ENCODE results near the gene ZNF655.

DNA sequence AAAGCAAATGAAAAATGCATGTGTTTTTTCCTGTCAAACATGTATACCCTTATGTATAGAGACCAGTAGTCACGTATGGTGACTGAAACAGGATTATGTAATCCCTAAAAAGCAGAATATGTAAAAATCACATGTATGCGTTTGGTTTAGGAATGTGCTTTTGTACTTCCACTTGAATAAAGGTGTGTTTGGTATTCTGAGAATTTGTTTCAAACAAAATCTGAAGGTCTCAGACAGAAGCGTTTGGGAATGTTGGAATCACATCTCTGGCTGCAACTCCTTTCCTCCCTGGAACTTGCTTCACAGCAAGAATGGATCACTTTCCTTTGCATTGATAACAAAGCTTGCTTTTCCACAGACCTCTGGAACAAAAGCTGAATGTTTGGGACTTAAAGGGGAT lies 17.8 kb downstream of the ZNF655 start:
- TF ChIP-seq REST (IDR thresholded peaks at IDR 0.05; ENCODE audit: low read depth) (no peak), TEAD4 (IDR thresholded peaks at IDR 0.05) (no peak), TCF12 (IDR thresholded peaks at IDR 0.05; ENCODE audit: low read depth) (no peak), EP300 (IDR thresholded peaks at IDR 0.05; ENCODE audit: borderline replicate concordance) (no peak), CEBPB (IDR thresholded peaks at IDR 0.05) (no peak), TAF1 (IDR thresholded peaks at IDR 0.05; ENCODE audit: low read depth) (no peak), ZBTB7A (IDR thresholded peaks at IDR 0.05; ENCODE audit: low read depth) (no peak), YY1 (IDR thresholded peaks at IDR 0.05; ENCODE audit: low read depth) (no peak), RAD21 (IDR thresholded peaks at IDR 0.05; ENCODE audit: low read depth) (no peak), CREB1 (IDR thresholded peaks at IDR 0.05; ENCODE audit: low read depth) (no peak)
- TF ChIP-seq, protein P1, sequence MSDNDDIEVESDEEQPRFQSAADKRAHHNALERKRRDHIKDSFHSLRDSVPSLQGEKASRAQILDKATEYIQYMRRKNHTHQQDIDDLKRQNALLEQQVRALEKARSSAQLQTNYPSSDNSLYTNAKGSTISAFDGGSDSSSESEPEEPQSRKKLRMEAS (IDR thresholded peaks at IDR 0.05): no peak
